ENCODE data around the gene FCHSD2. TPM values are rescaled to one million over a fixed set of nuclear protein-coding genes. Genes with fewer than 3 reads are reported as not detected.

Gene FCHSD2
- total and polyA plus RNA-seq, 2 of the 8 experiments (the other 6 are each of a cell fraction or from before 2014, with no cell fraction given): 4.1 to 7.8 TPM

DNA sequence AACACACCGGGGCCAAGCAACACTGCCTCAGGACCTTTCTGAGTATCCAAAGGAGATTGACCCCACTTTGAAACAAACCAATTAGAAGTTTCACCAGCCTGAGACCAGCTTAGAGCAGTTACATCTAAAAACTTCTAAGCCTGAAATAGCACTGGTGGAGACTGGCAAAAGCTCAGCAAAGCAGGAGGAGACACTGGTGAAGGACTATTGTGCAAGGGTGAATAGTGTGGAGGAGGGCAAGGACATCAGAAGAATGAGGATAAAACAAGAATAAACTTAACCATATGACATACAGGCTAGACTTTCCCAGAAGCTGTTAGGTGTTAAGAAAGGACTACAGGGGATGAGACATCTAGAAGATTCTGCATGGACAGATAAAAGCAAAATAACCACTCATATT, 152.4 kb downstream of the FCHSD2 start (continued):
- TF ChIP-seq HDAC6 (IDR thresholded peaks at IDR 0.05; ENCODE audit: low read depth, low read length) (no peak), TAF1 (IDR thresholded peaks at IDR 0.05; ENCODE audit: low read depth, low read length) (no peak), GABPA (IDR thresholded peaks at IDR 0.05; ENCODE audit: borderline replicate concordance, insufficient read depth, low read length) (no peak), SRF (IDR thresholded peaks at IDR 0.05; ENCODE audit: low read depth, low read length) (no peak), BCL11A (IDR thresholded peaks at IDR 0.05; ENCODE audit: low read depth in 2 of 2, low read length in 2 of 2) (no peak), CREB1 (IDR thresholded peaks at IDR 0.05) (no peak), CBX8 (IDR thresholded peaks at IDR 0.05; ENCODE audit: borderline replicate concordance, low read depth, low read length) (no peak), CBX5 (IDR thresholded peaks at IDR 0.05; ENCODE audit: low read depth, low read length) (no peak)
